GM21367 (cell line): ENCODE measurements around the gene BMP3.

Source experiments
- ATAC-seq: cut with Tn5 transposase; IDR thresholded peaks from one replicate; pipeline ENCODE4 v1.9.1; 2021; ENCODE audit not compliant: unreplicated experiment

BMP3 gene

DNA sequence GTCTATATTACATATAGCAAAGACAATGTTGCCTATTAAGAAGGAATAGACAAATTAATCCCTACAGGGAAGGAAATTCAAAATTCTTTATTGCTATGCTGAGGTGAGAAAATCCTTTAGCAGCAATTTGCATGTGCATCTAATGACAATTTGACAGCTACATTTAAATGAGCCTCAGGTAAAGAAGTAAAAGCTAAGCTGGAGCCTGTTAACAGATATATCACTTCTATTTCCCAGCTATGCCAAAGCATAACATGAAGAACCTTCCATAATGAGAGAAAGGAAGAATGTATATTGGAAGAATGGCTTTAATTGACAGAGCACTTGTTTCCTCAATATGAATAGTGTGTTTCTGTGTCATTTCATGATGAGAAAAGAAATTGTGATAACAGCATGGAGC is 71.6 kb downstream of the BMP3 start:
- ATAC-seq, result no peak

DNA sequence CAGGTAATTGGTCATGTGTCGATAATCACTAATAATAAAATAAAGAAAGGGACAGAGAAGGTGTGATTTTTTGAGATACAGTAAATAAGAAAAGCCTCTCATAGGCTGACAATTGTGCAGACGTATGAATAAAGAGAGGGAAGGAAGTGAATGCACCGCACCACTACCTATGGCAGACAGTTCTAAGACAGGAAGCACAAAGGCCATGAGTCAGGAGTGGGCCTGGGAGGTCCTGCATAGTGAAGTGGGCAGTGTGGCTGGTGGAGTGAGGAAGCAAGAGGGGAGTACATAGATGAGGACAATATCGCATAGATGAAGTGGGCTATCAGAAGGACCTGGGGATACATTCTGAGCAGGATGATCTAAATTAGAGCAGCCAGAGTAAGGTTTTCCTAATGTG is 75.6 kb downstream of the BMP3 start:
- no peak for ATAC-seq
